GM10248 (cell line): ENCODE measurements around the gene AGPAT3.

Experiments used
- CTCF ChIA-PET: fragments of 300-600 bp; sonication (Branson Sonifier 250); formaldehyde crosslinking; extraction: SDS; loops from one replicate; lab custom pipeline; 2021; ENCODE audit warnings: antibody characterized with exemption; lab: Yijun Ruan, JAX
- POLR2A ChIA-PET: fragments of 350-650 bp; sonication (Branson Sonifier 250); formaldehyde crosslinking; extraction: SDS; loops from one replicate; lab custom pipeline; 2020; ENCODE audit warnings: antibody characterized with exemption; lab: Yijun Ruan, JAX
- DNase-seq: peaks from one replicate; pipeline ENCODE4 v3.0.0; 2012; ENCODE audit errors: extremely low spot score
- CTCF ChIP-seq: IDR thresholded peaks from 2 replicates; pipeline ENCODE4 v1.5.1; 2012; ENCODE audit warnings: mild to moderate bottlenecking, low read depth; ENCODE audit errors: extremely low read depth, missing control alignments, control extremely low read depth

AGPAT3 gene

GRCh38 chr21:44018813-44019567 is 154.0 kb downstream of the AGPAT3 start:
- TF ChIP-seq CTCF: no peak
- no peak for DNase-seq
- ChIA-PET POLR2A (no interaction called here), CTCF (interaction anchor here (2.2 kb wide), 1 partner anchor 10 kb away, joined by 6 read pairs; no protein-coding TSS in a partner anchor)

- POLR2A ChIA-PET: no interaction called here
- TF ChIP-seq CTCF: no peak
- CTCF ChIA-PET: interaction anchor here (2.2 kb wide), 1 partner anchor 9 kb away, joined by 6 read pairs; no protein-coding TSS in a partner anchor
Measured at GRCh38 chr21:44019568-44019958, 154.5 kb downstream of the AGPAT3 start.

GRCh38 chr21:44020551-44020950 is 155.5 kb downstream of the AGPAT3 start:
- CTCF ChIA-PET: interaction anchor here (0.8 to 2.2 kb wide), 5 partner anchors 8 to 54 kb away, joined by 4 to 6 read pairs (median 4); no protein-coding TSS in a partner anchor
- POLR2A ChIA-PET: no interaction called here
- TF ChIP-seq CTCF: no peak
- DNase-seq: no peak

More at GRCh38 chr21:44019568-44019958, 154.5 kb downstream of the AGPAT3 start:
- DNase-seq: no peak

GRCh38 chr21:44021064-44021463 is 156.0 kb downstream of the AGPAT3 start:
- CTCF ChIA-PET: interaction anchor here (0.8 to 2.2 kb wide), 5 partner anchors 8 to 54 kb away, joined by 4 to 6 read pairs (median 4); no protein-coding TSS in a partner anchor
- TF ChIP-seq CTCF: no peak
- no peak for DNase-seq
- POLR2A ChIA-PET: no interaction called here

- POLR2A ChIA-PET: no interaction called here
- DNase-seq: no peak
- TF ChIP-seq CTCF: no peak
- CTCF ChIA-PET: interaction anchor here (0.8 to 1.7 kb wide), 7 partner anchors 9 to 85 kb away, joined by 3 to 5 read pairs (median 3); partner anchors contain the start of gene TRAPPC10
Measured at GRCh38 chr21:44024257-44024656, 159.2 kb downstream of the AGPAT3 start.

- DNase-seq: no peak
- ChIA-PET POLR2A (no interaction called here), CTCF (interaction anchor here (0.8 to 1.7 kb wide), 4 partner anchors 10 to 19 kb away, joined by 3 to 5 read pairs (median 4); no protein-coding TSS in a partner anchor)
- no peak for TF ChIP-seq CTCF
Measured at GRCh38 chr21:44024887-44025353, 159.9 kb downstream of the AGPAT3 start.
